C4-2B (cell line): Measurements from ENCODE around the gene EHBP1.

ENCODE experiments used
- ZFX ChIP-seq: fragments of 450-650 bp; IDR thresholded peaks from 2 replicates; pipeline ENCODE4 v1.6.1; 2017
- TF ChIP-seq, protein P1 (sequence below): fragments of 450-650 bp; conservative IDR thresholded peaks from 2 replicates; pipeline ENCODE4 v1.5.1; 2017; ENCODE audit warnings: mild to moderate bottlenecking

DNA sequence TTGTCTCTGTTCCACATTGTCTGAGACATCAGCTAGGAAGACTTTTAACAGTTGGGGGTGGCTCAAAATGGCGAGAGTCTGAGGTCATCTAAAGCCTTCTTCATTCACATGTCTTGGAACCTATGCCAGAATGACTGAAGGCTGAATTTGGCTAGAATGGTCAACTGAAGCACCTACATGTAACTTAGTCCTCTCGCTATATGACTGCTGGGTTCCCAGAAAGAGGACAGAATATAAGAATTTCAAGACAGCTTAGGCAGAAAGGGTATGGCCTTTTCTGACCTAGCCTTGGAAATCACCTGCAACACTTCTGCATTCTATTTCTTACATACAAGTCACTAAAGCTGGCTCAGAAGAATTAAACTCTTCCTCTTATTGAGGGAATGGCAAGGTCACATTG, 269.5 kb downstream of the EHBP1 start:
- TF ChIP-seq, protein P1, sequence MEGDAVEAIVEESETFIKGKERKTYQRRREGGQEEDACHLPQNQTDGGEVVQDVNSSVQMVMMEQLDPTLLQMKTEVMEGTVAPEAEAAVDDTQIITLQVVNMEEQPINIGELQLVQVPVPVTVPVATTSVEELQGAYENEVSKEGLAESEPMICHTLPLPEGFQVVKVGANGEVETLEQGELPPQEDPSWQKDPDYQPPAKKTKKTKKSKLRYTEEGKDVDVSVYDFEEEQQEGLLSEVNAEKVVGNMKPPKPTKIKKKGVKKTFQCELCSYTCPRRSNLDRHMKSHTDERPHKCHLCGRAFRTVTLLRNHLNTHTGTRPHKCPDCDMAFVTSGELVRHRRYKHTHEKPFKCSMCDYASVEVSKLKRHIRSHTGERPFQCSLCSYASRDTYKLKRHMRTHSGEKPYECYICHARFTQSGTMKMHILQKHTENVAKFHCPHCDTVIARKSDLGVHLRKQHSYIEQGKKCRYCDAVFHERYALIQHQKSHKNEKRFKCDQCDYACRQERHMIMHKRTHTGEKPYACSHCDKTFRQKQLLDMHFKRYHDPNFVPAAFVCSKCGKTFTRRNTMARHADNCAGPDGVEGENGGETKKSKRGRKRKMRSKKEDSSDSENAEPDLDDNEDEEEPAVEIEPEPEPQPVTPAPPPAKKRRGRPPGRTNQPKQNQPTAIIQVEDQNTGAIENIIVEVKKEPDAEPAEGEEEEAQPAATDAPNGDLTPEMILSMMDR: no peak
- no peak for TF ChIP-seq ZFX
